CD4-positive, alpha-beta T cell (primary cell): ENCODE results near the gene PRKRA. TPM values are rescaled to one million over a fixed set of nuclear protein-coding genes. Genes with fewer than 3 reads are reported as not detected.
"Not testable (repeated sequence)": the region's sequence is repeated elsewhere in the genome, so short reads cannot be mapped to it uniquely, and the experiment has no call there.

Source experiments
- ATAC-seq: fragments of 200-7000 bp; cut with Tn5 transposase; one replicate; pipeline ENCODE4 v1.10.0; 2022; ENCODE audit warnings: mild to moderate bottlenecking; ENCODE audit not compliant: poor library complexity
- CTCF ChIA-PET: fragments of 350-600 bp; sonication (Branson Sonifier 250); formaldehyde crosslinking; loops from one replicate; lab custom pipeline; 2021; ENCODE audit warnings: antibody characterized with exemption, inconsistent platforms; lab: Charles Lee
- POLR2A ChIA-PET: fragments of 350-600 bp; sonication (Branson Sonifier 250); formaldehyde crosslinking; loops from one replicate; lab custom pipeline; 2021; ENCODE audit warnings: antibody characterized with exemption, inconsistent platforms; lab: Charles Lee
- DNase-seq, 14 experiments: peaks; one replicate each; pipeline ENCODE4 v3.0.0-alpha.2; 2013 to 2020; ENCODE audit warnings: mixed read lengths in 2 of 14
- H3K27ac ChIP-seq, 2 donors: one replicate each; pipeline versions ENCODE4 v1.5.1 to v1.7.0; 2013; ENCODE audit warnings: low read length in 2 of 2, low read depth in 1 of 2, mild to moderate bottlenecking in 1 of 2
- H3K27me3 ChIP-seq, 2 experiments: 1 replicate in 1 of 2; 2 replicates in 1 of 2; pipeline versions ENCODE4 v1.6.1 to v1.7.0; 2013; ENCODE audit warnings: low read length in 2 of 2, control low read depth in 1 of 2, mild to moderate bottlenecking in 1 of 2, moderate library complexity in 1 of 2; ENCODE audit not compliant: insufficient read depth in 2 of 2, control insufficient read depth in 1 of 2
- H3K36me3 ChIP-seq: one replicate; pipeline ENCODE4 v1.6.1; 2013; ENCODE audit warnings: low read length, control low read depth; ENCODE audit not compliant: insufficient read depth
- H3K4me1 ChIP-seq: one replicate; pipeline ENCODE4 v1.6.1; 2013; ENCODE audit warnings: low read length, control low read depth; ENCODE audit not compliant: insufficient read depth
- H3K4me3 ChIP-seq: one replicate; pipeline ENCODE4 v1.5.1; 2013; ENCODE audit warnings: mild to moderate bottlenecking, low read length, moderate library complexity
- H3K9me3 ChIP-seq, 2 experiments: 1 replicate in 1 of 2; 2 replicates in 1 of 2; pipeline versions ENCODE4 v1.6.1 to v1.7.0; 2013; ENCODE audit warnings: low read length in 2 of 2, mild to moderate bottlenecking in 2 of 2, control low read depth in 1 of 2, moderate library complexity in 1 of 2; ENCODE audit not compliant: control insufficient read depth in 1 of 2, insufficient read depth in 1 of 2
- H3K27ac Mint-ChIP-seq: one replicate; pipeline ENCODE4 v1.8.0; 2020; ENCODE audit warnings: mixed read lengths
- H3K27me3 Mint-ChIP-seq: one replicate; pipeline ENCODE4 v1.8.0; 2021; ENCODE audit warnings: mixed read lengths
- H3K36me3 Mint-ChIP-seq: one replicate; pipeline ENCODE4 v1.8.0; 2021; ENCODE audit warnings: low read depth, mixed read lengths
- H3K4me1 Mint-ChIP-seq: one replicate; pipeline ENCODE4 v1.8.0; 2021; ENCODE audit warnings: low read depth, mixed read lengths
- H3K4me3 Mint-ChIP-seq: one replicate; pipeline ENCODE4 v1.8.0; 2020; ENCODE audit warnings: mild to moderate bottlenecking, mixed read lengths
- H3K9me3 Mint-ChIP-seq: one replicate; pipeline ENCODE4 v1.8.0; 2020; ENCODE audit warnings: mixed read lengths
- intact Hi-C, 2 experiments: fragments of 100-400 bp; cut with DNase I in 1 of 2; cut with micrococcal nuclease in 1 of 2; formaldehyde crosslinking; loops; one replicate each; pipeline versions ENCODE4 v1.15.1 to v1.9.0; 2023 to 2025; cut with DNase I, micrococcal nuclease
- total RNA-seq, 174 experiments: library from RNA in 2 of 174; stranded (reverse) in 2 of 174; gene quantifications; one replicate each; pipeline ENCODE4 v1.2.3 and lab custom pipeline; 2021 to 2026
- TF ChIP-seq, protein P1 (sequence below): fragments of 200-600 bp; IDR thresholded peaks from one replicate; pipeline ENCODE4 v1.8.0; 2022; ENCODE audit warnings: antibody characterized with exemption, mild to moderate bottlenecking

The PRKRA gene
- total RNA-seq, 2 experiments from 2014 or later = 118 to 120 TPM

DNA sequence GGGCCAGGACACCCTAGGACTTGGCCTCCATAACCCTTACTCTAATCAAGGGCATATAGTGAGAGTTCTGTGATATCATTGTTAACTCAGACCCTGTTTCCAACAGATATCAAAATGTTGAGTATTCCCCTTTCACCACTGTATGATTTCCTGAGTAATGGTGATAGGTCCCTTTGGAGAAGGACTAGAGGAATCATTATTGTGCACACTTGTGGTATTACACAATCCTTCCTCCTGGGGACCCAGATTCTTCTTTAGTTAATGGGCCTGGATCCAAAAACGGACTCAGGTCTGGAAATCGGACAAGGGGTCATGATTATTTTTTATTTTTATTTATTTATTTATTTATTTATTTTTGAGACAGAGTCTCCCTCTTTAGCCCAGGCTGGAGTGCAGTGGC lies 23.5 kb downstream of the PRKRA start:
- no peak for DNase-seq
- Mint-ChIP-seq H3K27me3 (no peaks in the 10 kb centered on the region), H3K27ac (no peak overlapping the region), H3K4me1 (no peaks in the 10 kb centered on the region), H3K9me3 (peaks cover 2% of the 10 kb centered on the region), H3K4me3 (no peak overlapping the region), H3K36me3 (peaks cover 87% of the 10 kb centered on the region)
- H3K4me1 ChIP-seq = no peaks in the 10 kb centered on the region
- ChIA-PET POLR2A (no interaction called here), CTCF (no interaction called here)
- intact Hi-C loops = no loop called here
- no peak overlapping the region for H3K27ac ChIP-seq
- TF ChIP-seq, protein P1, sequence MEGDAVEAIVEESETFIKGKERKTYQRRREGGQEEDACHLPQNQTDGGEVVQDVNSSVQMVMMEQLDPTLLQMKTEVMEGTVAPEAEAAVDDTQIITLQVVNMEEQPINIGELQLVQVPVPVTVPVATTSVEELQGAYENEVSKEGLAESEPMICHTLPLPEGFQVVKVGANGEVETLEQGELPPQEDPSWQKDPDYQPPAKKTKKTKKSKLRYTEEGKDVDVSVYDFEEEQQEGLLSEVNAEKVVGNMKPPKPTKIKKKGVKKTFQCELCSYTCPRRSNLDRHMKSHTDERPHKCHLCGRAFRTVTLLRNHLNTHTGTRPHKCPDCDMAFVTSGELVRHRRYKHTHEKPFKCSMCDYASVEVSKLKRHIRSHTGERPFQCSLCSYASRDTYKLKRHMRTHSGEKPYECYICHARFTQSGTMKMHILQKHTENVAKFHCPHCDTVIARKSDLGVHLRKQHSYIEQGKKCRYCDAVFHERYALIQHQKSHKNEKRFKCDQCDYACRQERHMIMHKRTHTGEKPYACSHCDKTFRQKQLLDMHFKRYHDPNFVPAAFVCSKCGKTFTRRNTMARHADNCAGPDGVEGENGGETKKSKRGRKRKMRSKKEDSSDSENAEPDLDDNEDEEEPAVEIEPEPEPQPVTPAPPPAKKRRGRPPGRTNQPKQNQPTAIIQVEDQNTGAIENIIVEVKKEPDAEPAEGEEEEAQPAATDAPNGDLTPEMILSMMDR = no peak
- H3K9me3 ChIP-seq = peaks cover 0 to 9% of the 10 kb centered on the region in 2 experiments
- peaks cover 37% of the 10 kb centered on the region for H3K36me3 ChIP-seq
- ATAC-seq = no peak
- no peaks in the 10 kb centered on the region for H3K27me3 ChIP-seq
- no peak overlapping the region for H3K4me3 ChIP-seq

DNA sequence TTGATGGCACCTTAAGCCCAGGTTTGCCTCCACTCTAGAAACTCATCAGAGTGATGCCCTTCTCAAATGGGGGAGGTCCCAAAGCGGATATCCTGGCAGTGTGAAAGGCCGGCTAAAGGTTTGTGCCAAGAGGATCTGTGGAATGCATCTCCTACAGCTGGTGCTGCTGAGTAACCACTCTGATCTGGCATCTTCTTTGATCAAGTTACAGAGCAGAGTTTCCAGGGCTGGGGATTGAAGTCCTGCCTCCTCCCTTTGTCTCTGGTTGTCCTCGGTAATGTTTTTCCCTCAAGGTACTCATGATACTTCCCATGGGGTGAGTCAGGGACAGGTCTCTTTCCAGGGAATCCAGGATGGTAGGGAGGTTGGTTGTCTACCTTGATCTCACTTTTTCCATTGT lies 24.6 kb downstream of the PRKRA start:
- H3K36me3 ChIP-seq = peaks cover 26% of the 10 kb centered on the region
- CTCF ChIA-PET = no interaction called here
- no peaks in the 10 kb centered on the region for H3K4me1 ChIP-seq
- no peaks in the 10 kb centered on the region for H3K27me3 Mint-ChIP-seq
- H3K36me3 Mint-ChIP-seq = peaks cover 79% of the 10 kb centered on the region
- no peaks in the 10 kb centered on the region for H3K27me3 ChIP-seq
- H3K4me3 Mint-ChIP-seq = no peak overlapping the region
- intact Hi-C loops = no loop called here
- DNase-seq (no peak), ATAC-seq (no peak)
- H3K27ac ChIP-seq = no peak overlapping the region
- POLR2A ChIA-PET = interaction anchor here (1.4 kb wide), 1 partner anchor 25 kb away, joined by 4 read pairs; the partner anchor contains the start of genes PJVK and PRKRA
- TF ChIP-seq, protein P1 = no peak
- no peaks in the 10 kb centered on the region for H3K4me1 Mint-ChIP-seq
- H3K4me3 ChIP-seq = no peak overlapping the region
- peaks cover 2% of the 10 kb centered on the region for H3K9me3 Mint-ChIP-seq
- H3K9me3 ChIP-seq = peaks cover 0 to 9% of the 10 kb centered on the region in 2 experiments
- H3K27ac Mint-ChIP-seq = no peak overlapping the region

- no peaks in the 10 kb centered on the region for H3K4me1 ChIP-seq
- Mint-ChIP-seq H3K27ac (no peak overlapping the region), H3K4me1 (no peaks in the 10 kb centered on the region), H3K27me3 (no peaks in the 10 kb centered on the region), H3K36me3 (peaks cover 68% of the 10 kb centered on the region), H3K4me3 (no peak overlapping the region), H3K9me3 (peaks cover 2% of the 10 kb centered on the region)
- H3K4me3 ChIP-seq = no peak overlapping the region
- ATAC-seq (no peak), DNase-seq (no peak)
- peaks cover 18% of the 10 kb centered on the region for H3K36me3 ChIP-seq
- no peak overlapping the region for H3K27ac ChIP-seq
- H3K9me3 ChIP-seq = peaks cover 0 to 9% of the 10 kb centered on the region in 2 experiments
- POLR2A ChIA-PET = interaction anchor here (1.4 kb wide), 1 partner anchor 26 kb away, joined by 4 read pairs; the partner anchor contains the start of genes PJVK and PRKRA
- intact Hi-C loops = no loop called here
- CTCF ChIA-PET = interaction anchor here (0.5 to 1.0 kb wide), 2 partner anchors 10 to 517 kb away, joined by 4 to 5 read pairs; no protein-coding TSS in a partner anchor
- TF ChIP-seq, protein P1 = no peak
- no peaks in the 10 kb centered on the region for H3K27me3 ChIP-seq
Observed at GRCh38 chr2:178425255-178425827, 25.6 kb downstream of the PRKRA start.

DNA sequence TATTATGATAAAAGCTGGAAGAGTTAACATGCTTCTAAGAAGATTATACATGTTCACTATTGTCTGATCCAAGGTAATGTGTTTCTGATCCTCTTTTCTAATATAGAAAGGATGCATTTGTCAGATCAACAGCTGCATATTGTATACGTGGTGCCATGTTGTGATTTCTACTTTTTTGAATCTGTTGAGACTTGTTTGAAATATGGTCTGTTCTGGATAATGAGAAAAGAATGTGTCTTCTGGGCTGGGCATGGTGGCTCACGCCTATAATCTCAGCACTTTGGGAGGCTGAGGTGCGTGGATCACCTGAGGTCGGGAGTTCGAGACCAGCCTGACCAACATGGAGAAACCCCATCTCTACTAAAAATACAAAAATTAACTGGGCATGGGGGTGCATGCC lies 27.2 kb downstream of the PRKRA start:
- H3K9me3 Mint-ChIP-seq, H3K4me3 ChIP-seq, H3K4me1 Mint-ChIP-seq, H3K4me1 ChIP-seq, DNase-seq, H3K36me3 ChIP-seq, intact Hi-C loops, H3K27ac ChIP-seq, H3K4me3 Mint-ChIP-seq, ATAC-seq, H3K27me3 ChIP-seq, H3K27me3 Mint-ChIP-seq, H3K27ac Mint-ChIP-seq, H3K9me3 ChIP-seq, POLR2A ChIA-PET: not testable (repeated sequence)
- CTCF ChIA-PET = interaction anchor here (0.5 to 1.2 kb wide), 3 partner anchors 9 to 59 kb away, joined by 3 to 4 read pairs (median 4); no protein-coding TSS in a partner anchor
- peaks cover 52% of the 10 kb centered on the region for H3K36me3 Mint-ChIP-seq
